Adipose tissue (tissue), 3 donors: ENCODE measurements around the gene MINDY4. TPM values are rescaled to one million over a fixed set of nuclear protein-coding genes. Genes with fewer than 3 reads are reported as not detected.

ENCODE experiments used
- H3K27ac ChIP-seq: one replicate; pipeline ENCODE4 v1.5.1; 2013; ENCODE audit warnings: low read depth, low read length
- WGBS, 3 donors: extraction: QIAGEN DNeasy Blood & Tissue Kit; methylation state at CpG; one replicate each; pipeline ENCODE4 v1.1.7; 2013; 5-methylcytosine and 5-hydroxymethylcytosine counted together
- polyA plus RNA-seq, 3 donors: library from polyadenylated mRNA; stranded (reverse); fragments of 200-250 nt; gene quantifications; one replicate each; pipeline ENCODE4 v1.2.3, GENCODE V29; 2013
- donor health status: healthy with polysubstance abuse.
- donor health status: Bipolar disorder and iron deficiency.
- donor health status: healthy.

MINDY4 gene
- polyA plus RNA-seq, 3 donors: 2.5 to 3.6 (median 2.5) TPM

DNA sequence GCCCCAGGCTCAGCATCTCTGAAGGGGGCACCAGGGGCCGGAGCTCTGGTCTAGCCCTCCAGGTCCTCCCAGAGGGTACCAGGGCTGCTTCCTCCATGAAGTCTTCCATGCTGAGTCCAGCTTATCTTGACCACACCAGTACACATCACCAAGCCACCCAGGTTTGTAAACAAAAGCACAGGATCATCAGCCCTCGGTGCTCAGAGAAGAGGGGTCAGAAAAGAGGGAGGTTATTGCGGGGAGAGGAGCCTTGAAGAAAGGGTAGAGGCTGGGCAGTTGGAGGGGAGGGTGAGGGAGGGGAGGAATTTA, 164.3 kb downstream of the MINDY4 start:
- WGBS, 3 donors: 91 to 92% (median 92%) methylated on average over 3 of the region's 3 CpGs
- H3K27ac ChIP-seq: no peak overlapping the region

DNA sequence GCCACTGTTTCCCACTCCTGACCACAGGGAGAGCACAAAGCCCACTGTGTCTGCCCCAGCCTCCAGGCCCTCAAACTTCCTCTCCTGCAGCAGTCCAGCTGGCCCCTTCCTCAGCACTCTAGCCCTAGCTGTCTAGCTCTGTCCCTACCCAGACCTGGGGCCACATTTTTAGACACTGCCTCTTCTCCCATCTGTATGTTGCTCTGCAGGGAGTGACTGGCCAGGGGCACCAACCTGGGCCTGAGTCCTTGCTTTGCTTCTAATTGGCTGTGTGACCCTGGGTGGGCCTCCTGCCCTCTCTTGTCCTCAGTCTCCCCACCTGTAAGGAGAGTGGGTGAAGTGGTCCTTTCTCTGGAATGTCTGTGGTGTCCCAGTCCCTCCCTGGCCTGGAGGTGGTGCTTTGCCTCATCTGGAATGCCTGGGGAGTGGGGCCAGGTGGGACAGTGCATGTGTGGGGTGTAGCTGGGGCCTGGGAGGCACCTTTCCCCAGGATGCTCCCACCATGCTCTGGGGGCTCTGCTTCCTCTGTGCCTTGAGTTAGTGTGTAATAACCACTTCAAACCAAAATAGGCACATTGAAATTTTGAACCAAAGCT, 165.5 kb downstream of the MINDY4 start:
- H3K27ac ChIP-seq: no peak overlapping the region

DNA sequence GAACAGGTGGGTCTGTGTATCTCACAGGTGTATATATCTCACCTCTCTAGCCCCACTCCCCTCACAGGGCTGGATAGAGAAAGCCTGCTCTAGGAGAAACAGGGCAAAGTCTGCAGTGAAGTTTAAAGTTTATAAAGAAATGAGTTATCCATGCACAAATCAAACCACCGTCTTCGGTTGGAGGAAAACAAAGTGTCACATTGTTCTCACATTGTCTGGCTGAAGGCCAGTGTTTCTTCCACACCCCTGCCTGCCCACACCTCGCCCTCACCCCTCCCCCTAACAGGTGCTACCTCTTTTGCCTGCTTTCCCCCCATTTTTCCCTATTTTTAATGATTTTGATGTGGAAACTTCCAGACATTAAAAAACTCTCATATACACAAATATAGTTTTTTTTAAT, 166.2 kb downstream of the MINDY4 start:
- no peak overlapping the region for H3K27ac ChIP-seq
- 26 to 48% (median 48%) methylated on average over 3 of the region's 3 CpGs for WGBS, 3 donors

DNA sequence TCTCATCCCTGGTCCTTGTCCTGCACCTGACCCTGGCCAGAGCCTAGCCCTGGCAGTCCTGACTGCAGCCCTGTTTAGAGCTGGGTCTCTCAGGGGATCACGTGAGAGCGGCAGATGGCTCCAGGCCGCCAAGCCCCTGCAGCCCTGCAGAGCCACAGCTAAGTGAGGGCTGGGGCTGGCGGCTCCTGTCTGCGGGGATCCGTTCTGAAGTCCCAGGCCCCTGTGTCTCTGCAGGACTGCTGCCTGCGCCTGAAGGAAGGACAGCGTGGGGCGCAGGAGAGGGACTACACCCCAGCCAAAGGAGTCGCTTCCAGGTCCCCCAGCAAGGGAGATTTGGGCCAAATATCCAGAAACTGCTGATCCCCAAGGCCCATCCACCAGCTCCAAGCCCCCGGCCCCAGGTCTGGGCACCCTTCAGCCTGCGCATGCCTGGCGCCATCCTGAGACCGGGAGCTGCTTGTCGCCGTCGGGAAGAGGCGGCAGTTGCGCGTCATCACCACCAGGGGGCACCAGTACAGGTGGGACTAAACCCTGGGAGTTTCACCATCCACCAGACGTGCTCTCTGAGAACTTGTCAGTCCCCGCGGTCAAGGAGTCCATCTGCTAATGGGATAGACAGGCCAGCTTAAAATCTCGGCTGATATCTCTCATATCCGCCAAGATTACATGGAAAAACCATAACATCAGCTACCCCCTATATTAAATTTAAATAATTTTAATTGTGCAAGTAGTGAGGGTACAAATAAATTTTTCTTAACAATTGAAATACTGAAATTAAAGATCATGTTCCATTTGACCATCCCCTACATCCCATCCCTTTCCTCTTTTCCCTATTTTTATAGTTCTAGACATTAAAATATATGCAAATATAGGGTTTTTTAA, 167.5 kb downstream of the MINDY4 start:
- WGBS, 3 donors: 12 to 25% (median 18%) methylated on average over 25 of the region's 25 CpGs
- H3K27ac ChIP-seq: no peak overlapping the region

DNA sequence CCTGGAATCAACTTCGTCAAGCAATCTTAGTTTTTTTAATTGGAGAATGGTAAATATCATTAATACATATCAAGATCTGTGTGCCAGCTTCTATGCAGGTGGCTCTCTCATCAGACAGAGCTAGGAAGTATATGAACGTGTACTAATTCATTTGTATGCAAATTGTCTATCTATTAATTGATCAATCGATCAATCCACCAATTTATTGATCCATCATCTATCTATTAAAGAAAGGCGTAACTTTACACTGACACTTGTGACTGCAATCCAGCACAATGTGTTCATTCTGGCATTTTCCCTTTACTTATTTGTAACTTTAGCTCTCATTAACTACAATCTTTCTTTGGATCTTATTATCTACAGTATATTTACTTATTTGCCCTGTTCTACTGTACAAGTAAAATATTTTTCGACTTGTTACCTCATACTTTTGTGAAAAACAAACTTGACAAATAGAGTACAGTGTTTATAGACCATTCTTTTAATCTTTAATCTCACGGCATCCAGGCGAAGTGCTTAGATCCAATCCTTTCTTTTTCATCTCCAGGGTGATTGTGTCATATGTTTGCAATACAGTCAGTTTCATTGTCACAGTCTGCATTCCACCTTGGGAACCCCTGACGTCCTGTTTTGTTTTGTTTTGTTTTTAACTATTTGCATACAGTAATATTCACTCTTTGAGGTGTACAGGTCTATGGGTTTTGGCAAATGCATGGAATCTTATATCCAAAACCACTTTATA, 170.5 kb downstream of the MINDY4 start:
- no peak overlapping the region for H3K27ac ChIP-seq
- WGBS, 3 donors: 25 to 62% (median 59%) methylated on average over 8 of the region's 8 CpGs

Other genes starting within 250 kb of the MINDY4 start
- 10 to 100 TPM; 56.2 to 67.9 (median 58.4) TPM for gene GARS1, start 176.5 kb upstream of the MINDY4 start, polyA plus RNA-seq
- gene CRHR2, start 89.0 kb upstream of the MINDY4 start, polyA plus RNA-seq: 1 to 10 TPM in 1 of 3 donors, under 1 TPM in 2; 0.21 to 1.1 (median 0.22) TPM
- gene INMT, start 19.3 kb upstream of the MINDY4 start, polyA plus RNA-seq: 100 to 1,000 TPM in 1 of 3 donors, 1 to 10 TPM in 2; 2.1 to 191 (median 4.8) TPM
- 100 to 1,000 TPM; 125 to 256 (median 173) TPM for gene AQP1, start 140.4 kb downstream of the MINDY4 start, polyA plus RNA-seq
- gene GHRHR, start 192.5 kb downstream of the MINDY4 start, polyA plus RNA-seq: under 1 TPM in 1 of 3 donors, not detected in 2; 0.12 TPM